ENCODE data around the gene RAD51B.

DNA sequence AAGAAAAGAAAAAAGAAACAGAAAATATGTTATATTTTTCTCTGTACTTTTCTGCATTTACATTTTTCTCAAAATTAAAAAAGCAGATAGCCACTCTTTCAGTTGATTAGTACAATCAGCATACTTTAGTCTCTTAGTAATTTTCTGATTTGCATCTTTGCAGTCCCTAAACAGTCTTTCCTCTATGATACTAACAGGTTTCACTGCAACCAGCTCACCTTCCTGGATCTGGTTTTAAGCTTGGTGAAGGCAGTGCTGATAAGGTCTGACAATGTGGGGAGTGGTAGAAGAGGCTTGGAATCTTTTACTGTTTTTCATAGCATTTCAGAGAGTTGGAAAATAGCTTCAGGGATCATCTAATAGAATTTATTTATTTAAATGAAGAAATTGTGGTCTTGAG is 515.7 kb downstream of the RAD51B start:
- TF ChIP-seq POLR2AphosphoS5 (IDR thresholded peaks at IDR 0.05; ENCODE audit: borderline replicate concordance, low read depth, low read length) (no peak), EZH2 (IDR thresholded peaks at IDR 0.05) (no peak)
